Esophagus (tissue), 2 donors: Measurements from ENCODE around the gene R3HDM2. TPM values are rescaled to one million over a fixed set of nuclear protein-coding genes. Genes with fewer than 3 reads are reported as not detected.
A peak's percentile ranks its signal among the peaks of the same experiment; 100 is the strongest.

Experiments
- H3K27ac ChIP-seq, 2 donors: one replicate each; pipeline ENCODE4 v1.5.1; 2013; ENCODE audit warnings: low read depth in 2 of 2, mild to moderate bottlenecking in 2 of 2, inconsistent platforms in 1 of 2, low read length in 1 of 2, moderate library complexity in 1 of 2
- H3K27me3 ChIP-seq, 2 donors: one replicate each; pipeline ENCODE4 v1.6.1; 2013; ENCODE audit warnings: low read length in 2 of 2, control low read depth in 1 of 2, mild to moderate bottlenecking in 1 of 2; ENCODE audit not compliant: insufficient read depth in 2 of 2, control insufficient read depth in 1 of 2
- H3K36me3 ChIP-seq, 2 donors: one replicate each; pipeline ENCODE4 v1.6.1; 2013; ENCODE audit warnings: low read length in 1 of 2; ENCODE audit not compliant: control insufficient read depth in 2 of 2, insufficient read depth in 2 of 2
- H3K4me1 ChIP-seq, 2 donors: one replicate each; pipeline ENCODE4 v1.6.1; 2013; ENCODE audit warnings: low read length in 1 of 2; ENCODE audit not compliant: control insufficient read depth in 2 of 2, insufficient read depth in 2 of 2
- H3K4me3 ChIP-seq, 2 donors: one replicate each; pipeline ENCODE4 v1.5.1; 2013; ENCODE audit warnings: low read length in 2 of 2, mild to moderate bottlenecking in 2 of 2, low read depth in 1 of 2, moderate library complexity in 1 of 2
- H3K9me3 ChIP-seq, 2 donors: one replicate each; pipeline ENCODE4 v1.6.1; 2013; ENCODE audit warnings: mild to moderate bottlenecking in 2 of 2, low read depth in 1 of 2, low read length in 1 of 2, moderate library complexity in 1 of 2; ENCODE audit not compliant: control insufficient read depth in 2 of 2, insufficient read depth in 1 of 2
- WGBS, 2 donors: extraction: QIAGEN DNeasy Blood & Tissue Kit; methylation state at CpG; one replicate each; pipeline ENCODE4 v1.1.7; 2013; 5-methylcytosine and 5-hydroxymethylcytosine counted together
- polyA plus RNA-seq, 2 donors: library from polyadenylated mRNA; stranded (reverse); fragments of 200-250 nt; gene quantifications; one replicate each; pipeline ENCODE4 v1.2.3, GENCODE V29; 2013
- donor health status: healthy with polysubstance abuse.
- donor health status: Bipolar disorder and iron deficiency.

R3HDM2 gene
- polyA plus RNA-seq, 2 donors: 10.4 to 12.4 TPM

DNA sequence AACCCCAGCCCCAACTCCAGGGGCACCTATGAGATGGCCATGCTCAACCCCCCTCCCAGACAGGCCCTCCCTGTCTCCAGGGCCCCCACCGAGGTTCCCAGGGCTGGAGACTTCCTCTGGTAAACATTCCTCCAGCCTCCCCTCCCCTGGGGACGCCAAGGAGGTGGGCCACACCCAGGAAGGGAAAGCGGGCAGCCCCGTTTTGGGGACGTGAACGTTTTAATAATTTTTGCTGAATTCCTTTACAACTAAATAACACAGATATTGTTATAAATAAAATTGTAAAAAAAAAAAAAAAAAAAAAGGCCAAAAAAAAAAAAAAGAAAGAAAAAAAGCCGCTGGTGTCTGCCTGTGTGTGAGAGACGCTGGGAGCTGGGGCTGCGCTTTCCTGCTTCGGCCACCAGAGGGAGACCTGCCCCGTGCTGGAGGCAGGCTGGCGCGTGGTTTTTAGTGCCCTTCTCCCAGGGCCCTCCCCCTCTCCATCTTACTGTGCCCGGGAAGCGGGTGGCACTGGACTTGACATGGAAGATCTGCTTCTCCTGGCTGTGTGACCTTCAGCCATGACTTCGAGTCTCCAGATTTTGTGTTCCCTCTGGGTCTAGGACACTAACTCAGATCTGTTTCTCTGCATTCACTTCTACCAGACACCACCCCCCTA is 217.7 kb downstream of the R3HDM2 start:
- no peak overlapping the region for H3K4me3 ChIP-seq
- peak overlapping the region in 1 of 2 donors; percentile 8 for H3K27ac ChIP-seq

DNA sequence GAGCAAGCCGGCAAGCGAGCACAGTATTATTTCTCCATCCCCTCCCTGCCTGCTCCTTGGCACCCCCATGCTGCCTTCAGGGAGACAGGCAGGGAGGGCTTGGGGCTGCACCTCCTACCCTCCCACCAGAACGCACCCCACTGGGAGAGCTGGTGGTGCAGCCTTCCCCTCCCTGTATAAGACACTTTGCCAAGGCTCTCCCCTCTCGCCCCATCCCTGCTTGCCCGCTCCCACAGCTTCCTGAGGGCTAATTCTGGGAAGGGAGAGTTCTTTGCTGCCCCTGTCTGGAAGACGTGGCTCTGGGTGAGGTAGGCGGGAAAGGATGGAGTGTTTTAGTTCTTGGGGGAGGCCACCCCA is 218.2 kb downstream of the R3HDM2 start:
- Histone ChIP-seq H3K27ac (no peak overlapping the region), H3K27me3 (peaks cover 0 to 8% of the 10 kb centered on the region in 2 donors), H3K4me3 (no peak overlapping the region), H3K9me3 (no peaks in the 10 kb centered on the region), H3K4me1 (peaks cover 5 to 19% of the 10 kb centered on the region in 2 donors), H3K36me3 (peaks cover 0 to 42% of the 10 kb centered on the region in 2 donors)
- WGBS, 2 donors: 65 to 80% methylated on average over 7 of the region's 7 CpGs

More for the DNA sequence above, 217.7 kb downstream of the R3HDM2 start:
- 6 to 8% methylated on average over 16 of the region's 16 CpGs for WGBS, 2 donors
- peaks cover 5 to 21% of the 10 kb centered on the region in 2 donors for H3K4me1 ChIP-seq
- peaks cover 0 to 37% of the 10 kb centered on the region in 2 donors for H3K36me3 ChIP-seq
- H3K9me3 ChIP-seq: no peaks in the 10 kb centered on the region
- peaks cover 0 to 8% of the 10 kb centered on the region in 2 donors for H3K27me3 ChIP-seq

DNA sequence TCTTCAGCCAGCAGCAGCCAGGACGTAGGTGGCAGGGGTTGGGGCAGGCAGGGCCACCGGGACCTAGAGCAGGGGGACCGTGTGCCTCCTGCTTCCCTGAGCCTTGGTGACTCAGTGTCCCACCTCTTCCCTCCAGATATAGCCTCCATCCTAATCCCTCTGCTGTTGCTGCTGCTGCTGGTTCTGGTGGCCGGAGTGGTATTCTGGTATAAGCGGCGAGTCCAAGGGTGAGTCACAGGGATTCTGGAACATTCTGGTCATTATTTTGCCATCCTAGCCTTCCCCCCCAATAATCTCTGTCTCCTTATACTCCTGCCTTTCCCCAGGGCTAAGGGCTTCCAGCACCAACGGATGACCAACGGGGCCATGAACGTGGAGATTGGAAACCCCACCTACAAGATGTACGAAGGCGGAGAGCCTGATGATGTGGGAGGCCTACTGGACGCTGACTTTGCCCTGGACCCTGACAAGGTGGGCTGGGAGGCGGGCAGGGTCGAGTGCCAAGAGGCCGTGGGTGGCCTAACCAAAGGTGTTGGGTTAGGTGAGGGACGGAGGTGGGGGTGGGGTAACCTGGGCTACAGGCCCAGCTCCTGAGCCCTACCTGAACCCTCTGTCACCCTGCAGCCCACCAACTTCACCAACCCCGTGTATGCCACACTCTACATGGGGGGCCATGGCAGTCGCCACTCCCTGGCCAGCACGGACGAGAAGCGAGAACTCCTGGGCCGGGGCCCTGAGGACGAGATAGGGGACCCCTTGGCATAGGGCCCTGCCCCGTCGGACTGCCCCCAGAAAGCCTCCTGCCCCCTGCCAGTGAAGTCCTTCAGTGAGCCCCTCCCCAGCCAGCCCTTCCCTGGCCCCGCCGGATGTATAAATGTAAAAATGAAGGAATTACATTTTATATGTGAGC is 218.8 kb downstream of the R3HDM2 start:
- Histone ChIP-seq H3K36me3 (peaks cover 0 to 45% of the 10 kb centered on the region in 2 donors), H3K27me3 (peaks cover 0 to 4% of the 10 kb centered on the region in 2 donors), H3K4me1 (peaks cover 4 to 12% of the 10 kb centered on the region in 2 donors), H3K27ac (no peak overlapping the region), H3K4me3 (no peak overlapping the region), H3K9me3 (no peaks in the 10 kb centered on the region)
- WGBS, 2 donors: 83 to 84% methylated on average over 27 of the region's 27 CpGs

DNA sequence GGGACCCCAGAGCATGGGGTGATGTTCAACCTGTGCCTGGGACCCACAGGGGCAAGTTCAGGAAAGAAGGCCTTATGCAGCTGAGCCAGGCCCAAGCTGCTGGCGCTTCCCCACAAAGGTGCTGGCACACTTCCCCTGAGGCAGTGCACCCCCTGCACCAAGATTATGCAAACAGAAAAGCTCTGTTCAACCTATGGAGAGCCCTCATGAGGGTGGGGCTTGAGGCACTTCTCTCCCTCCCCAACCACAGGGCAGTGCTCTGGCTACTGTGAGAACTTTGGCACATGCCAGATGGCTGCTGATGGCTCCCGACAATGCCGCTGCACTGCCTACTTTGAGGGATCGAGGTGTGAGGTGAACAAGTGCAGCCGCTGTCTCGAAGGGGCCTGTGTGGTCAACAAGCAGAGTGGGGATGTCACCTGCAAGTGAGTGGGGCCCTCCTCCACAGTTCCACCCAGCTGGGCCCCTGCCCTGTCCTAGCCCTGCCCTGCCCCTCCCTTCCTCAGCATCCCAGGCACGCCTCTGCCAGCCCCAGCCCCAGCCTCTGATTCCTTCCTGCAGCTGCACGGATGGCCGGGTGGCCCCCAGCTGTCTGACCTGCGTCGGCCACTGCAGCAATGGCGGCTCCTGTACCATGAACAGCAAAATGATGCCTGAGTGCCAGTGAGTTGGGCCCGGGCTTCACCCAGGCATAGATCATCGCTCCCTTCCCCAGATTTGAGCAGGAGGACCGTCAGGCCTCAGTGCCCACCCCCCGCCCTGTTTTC is 219.7 kb downstream of the R3HDM2 start:
- Histone ChIP-seq H3K27ac (no peak overlapping the region), H3K27me3 (no peaks in the 10 kb centered on the region), H3K4me1 (peaks cover 0 to 9% of the 10 kb centered on the region in 2 donors), H3K4me3 (no peak overlapping the region), H3K9me3 (no peaks in the 10 kb centered on the region), H3K36me3 (peaks cover 0 to 51% of the 10 kb centered on the region in 2 donors)
- 73 to 74% methylated on average over 16 of the region's 16 CpGs for WGBS, 2 donors

DNA sequence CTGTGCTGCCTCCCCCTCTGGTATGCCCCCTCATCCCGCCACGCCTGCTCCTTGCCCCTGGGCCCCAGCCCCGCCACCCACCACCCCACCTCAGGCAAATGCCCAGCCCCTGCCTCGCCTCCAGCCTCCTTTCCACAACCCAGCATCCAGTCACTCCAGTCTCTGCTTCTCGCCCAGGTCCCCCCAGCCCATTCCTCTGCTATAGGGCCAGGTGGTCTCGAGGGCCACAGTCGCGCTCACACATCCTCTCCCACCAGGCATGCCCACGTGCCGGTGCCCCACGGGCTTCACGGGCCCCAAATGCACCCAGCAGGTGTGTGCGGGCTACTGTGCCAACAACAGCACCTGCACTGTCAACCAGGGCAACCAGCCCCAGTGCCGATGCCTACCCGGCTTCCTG is 220.4 kb downstream of the R3HDM2 start:
- Histone ChIP-seq H3K36me3 (peaks cover 0 to 58% of the 10 kb centered on the region in 2 donors), H3K4me1 (peaks cover 0 to 4% of the 10 kb centered on the region in 2 donors), H3K27ac (no peak overlapping the region), H3K27me3 (no peaks in the 10 kb centered on the region), H3K4me3 (no peak overlapping the region), H3K9me3 (no peaks in the 10 kb centered on the region)
- 76 to 84% methylated on average over 15 of the region's 15 CpGs for WGBS, 2 donors

DNA sequence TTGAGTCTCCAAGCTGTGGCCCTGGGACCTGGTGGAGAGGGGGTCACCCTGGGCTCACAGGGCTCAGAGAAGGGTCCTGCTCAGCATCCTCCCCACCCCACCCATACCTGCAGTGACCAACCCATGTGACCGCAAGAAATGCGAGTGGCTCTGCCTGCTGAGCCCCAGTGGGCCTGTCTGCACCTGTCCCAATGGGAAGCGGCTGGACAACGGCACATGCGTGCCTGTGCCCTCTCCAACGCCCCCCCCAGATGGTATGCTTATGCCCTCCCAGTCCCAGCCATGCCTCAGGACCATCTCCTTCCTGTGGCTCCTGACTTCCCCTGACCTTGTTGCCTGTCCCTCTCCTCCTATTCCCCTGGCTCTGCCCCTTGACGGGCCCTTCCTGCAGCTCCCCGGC is 220.9 kb downstream of the R3HDM2 start:
- Histone ChIP-seq H3K27me3 (no peaks in the 10 kb centered on the region), H3K36me3 (peaks cover 0 to 63% of the 10 kb centered on the region in 2 donors), H3K4me1 (peaks cover 0 to under 1% of the 10 kb centered on the region in 2 donors), H3K4me3 (no peak overlapping the region), H3K9me3 (no peaks in the 10 kb centered on the region), H3K27ac (no peak overlapping the region)
- 72 to 78% methylated on average over 8 of the region's 8 CpGs for WGBS, 2 donors

DNA sequence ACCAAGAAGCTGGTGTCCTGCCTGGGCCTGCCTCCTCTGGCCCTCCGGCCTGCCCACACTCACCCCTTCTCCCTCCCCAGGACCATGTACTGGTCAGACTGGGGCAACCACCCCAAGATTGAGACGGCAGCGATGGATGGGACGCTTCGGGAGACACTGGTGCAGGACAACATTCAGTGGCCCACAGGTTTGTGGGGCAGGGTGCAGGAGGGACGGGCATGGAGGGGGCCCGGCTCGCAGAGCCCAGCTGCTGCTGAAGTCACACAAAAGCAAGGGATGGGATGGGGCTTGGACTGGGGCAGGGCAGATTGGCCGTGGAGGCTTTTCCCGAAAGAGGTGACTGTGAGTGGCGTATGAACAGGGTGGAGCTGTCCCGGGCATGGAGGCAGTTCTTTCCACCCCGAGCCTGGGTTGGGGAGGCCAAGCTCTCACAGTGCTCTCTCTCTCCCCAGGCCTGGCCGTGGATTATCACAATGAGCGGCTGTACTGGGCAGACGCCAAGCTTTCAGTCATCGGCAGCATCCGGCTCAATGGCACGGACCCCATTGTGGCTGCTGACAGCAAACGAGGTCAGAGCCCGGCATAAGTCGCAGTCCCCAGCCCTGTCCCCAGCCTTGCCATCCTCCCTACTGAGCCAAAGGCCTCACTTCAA is 222.1 kb downstream of the R3HDM2 start:
- no peak overlapping the region for H3K27ac ChIP-seq

DNA sequence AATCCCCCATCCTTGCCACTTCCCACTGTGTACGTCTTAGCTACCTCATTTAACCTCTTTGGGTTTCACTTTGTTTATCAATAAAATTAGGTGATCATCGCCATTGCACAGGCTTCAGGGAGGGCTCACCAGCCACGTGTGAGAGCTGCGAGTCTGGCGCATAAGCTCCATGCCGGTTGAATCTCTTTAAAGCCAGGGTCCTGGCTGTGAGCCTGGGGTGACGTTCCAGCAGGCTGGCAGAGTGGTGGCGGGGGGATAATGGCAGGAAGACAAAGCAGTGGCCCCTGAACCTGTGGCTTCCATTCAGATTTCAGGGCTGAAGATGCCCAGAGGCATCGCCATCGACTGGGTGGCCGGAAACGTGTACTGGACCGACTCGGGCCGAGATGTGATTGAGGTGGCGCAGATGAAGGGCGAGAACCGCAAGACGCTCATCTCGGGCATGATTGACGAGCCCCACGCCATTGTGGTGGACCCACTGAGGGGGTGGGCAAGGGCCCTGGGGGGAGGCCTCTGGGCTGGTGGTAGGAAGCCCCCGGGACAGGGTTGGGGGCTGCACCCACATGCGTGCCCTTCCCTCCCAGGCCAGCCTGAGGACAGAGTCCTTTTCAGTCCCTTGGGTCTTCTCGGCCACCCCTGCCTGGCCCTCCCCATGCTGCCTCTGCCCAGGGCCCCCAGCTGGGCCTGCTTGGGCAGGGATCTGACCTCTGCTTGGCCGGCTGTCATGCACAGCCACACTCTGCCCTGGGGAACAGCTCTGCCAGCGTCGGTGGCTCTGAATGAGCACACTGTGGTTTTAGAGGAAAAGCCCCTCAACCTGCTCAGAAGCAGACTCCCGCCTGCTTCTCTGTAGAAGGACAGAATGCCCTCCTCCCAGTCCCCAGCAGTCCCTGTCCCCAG is 222.9 kb downstream of the R3HDM2 start:
- Histone ChIP-seq H3K4me3 (no peak overlapping the region), H3K9me3 (peaks cover 0 to 2% of the 10 kb centered on the region in 2 donors), H3K36me3 (peaks cover 3 to 82% of the 10 kb centered on the region in 2 donors), H3K27me3 (no peaks in the 10 kb centered on the region), H3K4me1 (no peaks in the 10 kb centered on the region), H3K27ac (no peak overlapping the region)
- WGBS, 2 donors: 84 to 87% methylated on average over 28 to 29 of the region's 29 CpGs

More for the DNA sequence above, 222.1 kb downstream of the R3HDM2 start:
- Histone ChIP-seq H3K36me3 (peaks cover 0 to 75% of the 10 kb centered on the region in 2 donors), H3K4me3 (no peak overlapping the region), H3K9me3 (no peaks in the 10 kb centered on the region), H3K27me3 (no peaks in the 10 kb centered on the region), H3K4me1 (no peaks in the 10 kb centered on the region)
- 77 to 80% methylated on average over 22 of the region's 22 CpGs for WGBS, 2 donors
